ENCODE data around the gene NR4A3.
A peak's percentile ranks its signal among the peaks of the same experiment; 100 is the strongest.

Gene NR4A3

GRCh38 chr9:99885747-99886146 lies 64.1 kb downstream of the NR4A3 start:
- DNase-seq, result no peak

GRCh38 chr9:99889120-99889519 lies 67.4 kb downstream of the NR4A3 start:
- no peak for DNase-seq

- DNase-seq, result no peak
Measured at GRCh38 chr9:99894826-99895225, 73.1 kb downstream of the NR4A3 start.

GRCh38 chr9:99895510-99895909 lies 73.8 kb downstream of the NR4A3 start:
- DNase-seq, result no peak

GRCh38 chr9:99896119-99896518 lies 74.4 kb downstream of the NR4A3 start:
- no peak for DNase-seq

- DNase-seq, result no peak
Measured at GRCh38 chr9:99903393-99903792, 81.7 kb downstream of the NR4A3 start.

DNA sequence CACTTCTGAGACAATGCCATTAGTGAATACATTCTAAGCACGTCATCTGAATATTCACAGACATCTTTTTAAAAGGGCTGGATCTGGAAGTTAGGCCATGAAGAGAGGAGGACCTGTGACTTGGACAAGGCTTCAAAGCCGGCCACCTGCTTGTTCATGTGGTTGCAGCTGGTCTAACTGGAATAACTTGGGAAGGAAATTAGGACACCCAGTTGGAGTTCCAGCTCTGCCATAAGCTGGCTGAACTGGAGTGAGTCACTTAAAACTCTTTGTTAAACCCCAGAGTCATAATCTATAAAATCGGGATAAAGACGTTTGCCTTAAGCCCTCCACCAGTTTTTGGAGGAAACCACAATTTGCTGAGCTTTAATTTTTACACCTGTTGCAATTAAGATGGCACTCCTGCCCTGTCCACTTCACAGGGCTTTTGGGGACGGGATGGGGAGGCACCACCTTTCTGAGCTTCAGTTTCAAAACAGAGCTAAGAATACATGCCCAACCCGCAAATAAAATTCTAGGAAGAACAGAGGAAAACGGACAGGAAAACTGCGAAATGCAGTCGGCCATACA lies 84.2 kb downstream of the NR4A3 start:
- no peak for DNase-seq

GRCh38 chr9:99906403-99907207 lies 84.9 kb downstream of the NR4A3 start, which contains the start of gene STX17:
TSS of gene STX17 (plus strand) at chr9:99906654. CDS start at chr9:99915240, 8,586 bp downstream.
- peak; percentile 70 for DNase-seq

DNA sequence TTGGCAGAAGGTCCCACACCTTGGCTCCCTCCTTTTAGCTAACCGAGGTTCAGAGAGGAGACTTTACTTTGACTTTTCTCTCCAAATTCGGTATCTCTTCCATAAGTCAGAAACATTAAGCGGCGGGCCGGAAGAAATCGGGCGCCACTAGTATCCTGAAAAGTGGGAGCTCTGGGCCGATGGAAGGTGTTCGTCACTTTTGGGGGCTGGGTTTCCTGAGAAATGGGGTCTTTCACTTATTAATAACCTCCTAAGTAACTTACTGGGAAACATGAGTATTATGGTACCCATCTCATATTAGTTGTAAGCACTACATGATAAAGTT lies 85.5 kb downstream of the NR4A3 start:
- DNase-seq, result no peak

- DNase-seq, result no peak
Measured at GRCh38 chr9:99911600-99911999, 89.9 kb downstream of the NR4A3 start.
